Measurements from ENCODE around the gene TRNAU1AP. TPM values are rescaled to one million over a fixed set of nuclear protein-coding genes. Genes with fewer than 3 reads are reported as not detected.
"Not testable (repeated sequence)": the region's sequence is repeated elsewhere in the genome, so short reads cannot be mapped to it uniquely, and the experiment has no call there.

The TRNAU1AP gene
- total RNA-seq, 4 donors from 2014 or later: 4.1 to 25.4 (median 12.4) TPM

DNA sequence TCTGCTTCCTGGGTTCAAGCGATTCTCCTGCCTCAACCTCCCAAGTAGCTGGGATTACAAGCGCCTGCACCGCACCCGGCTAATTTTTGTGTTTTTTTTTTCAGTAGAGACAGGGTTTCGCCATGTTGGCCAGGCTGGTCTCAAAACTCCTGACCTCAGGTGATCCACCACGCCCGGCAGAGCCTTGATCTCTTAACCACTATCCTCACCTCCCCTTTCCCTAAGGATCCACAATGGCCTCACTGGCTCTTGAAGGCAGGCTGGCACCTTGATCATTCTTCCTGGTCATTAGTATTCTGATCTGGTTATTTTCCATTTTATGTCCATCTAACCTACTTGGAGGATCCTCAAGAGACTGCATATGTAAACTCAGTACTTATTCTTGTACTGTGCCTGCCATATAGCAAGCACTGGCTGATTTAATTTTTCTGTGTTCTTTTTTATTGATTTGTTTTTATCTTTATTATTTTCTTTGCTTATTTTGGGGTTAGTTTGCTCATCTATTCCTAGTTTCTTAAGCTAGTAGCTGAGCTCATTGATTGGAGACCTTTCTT lies 40.8 kb upstream of the TRNAU1AP start:
- no peak overlapping the region for H3K4me3 ChIP-seq
- peak overlapping the region in 3 of 4 donors; percentile 12 to 20 (median 18) for H3K27ac ChIP-seq
- H3K9me3 ChIP-seq: no peaks in the 10 kb centered on the region
- DNase-seq: no peak
- in situ Hi-C loops (cut with MboI; ENCODE audit: low pct_ligation_motif_present in 1 of 4, low pct_unique_long_range_greater_than_20kb in 1 of 4, low sequenced_read_pairs in 3 of 4) (loop anchor here in 3 of 4 donors (10.0 to 25.0 kb wide), 4 partner anchors 93 to 375 kb away; partner anchors contain the start of genes ATP5IF1 (in 1 of the 3) and DNAJC8 (in 1 of the 3)), intact Hi-C loops (cut with DNase I; ENCODE audit: low total_unique reads) (loop anchor here (10.0 kb wide), 1 partner anchor 93 kb away; no protein-coding TSS in a partner anchor)
- peaks cover 0 to 43% (median 18%) of the 10 kb centered on the region in 4 donors for H3K36me3 ChIP-seq
- peaks cover 25 to 48% (median 38%) of the 10 kb centered on the region in 4 donors for H3K4me1 ChIP-seq
- TF ChIP-seq, protein P1, sequence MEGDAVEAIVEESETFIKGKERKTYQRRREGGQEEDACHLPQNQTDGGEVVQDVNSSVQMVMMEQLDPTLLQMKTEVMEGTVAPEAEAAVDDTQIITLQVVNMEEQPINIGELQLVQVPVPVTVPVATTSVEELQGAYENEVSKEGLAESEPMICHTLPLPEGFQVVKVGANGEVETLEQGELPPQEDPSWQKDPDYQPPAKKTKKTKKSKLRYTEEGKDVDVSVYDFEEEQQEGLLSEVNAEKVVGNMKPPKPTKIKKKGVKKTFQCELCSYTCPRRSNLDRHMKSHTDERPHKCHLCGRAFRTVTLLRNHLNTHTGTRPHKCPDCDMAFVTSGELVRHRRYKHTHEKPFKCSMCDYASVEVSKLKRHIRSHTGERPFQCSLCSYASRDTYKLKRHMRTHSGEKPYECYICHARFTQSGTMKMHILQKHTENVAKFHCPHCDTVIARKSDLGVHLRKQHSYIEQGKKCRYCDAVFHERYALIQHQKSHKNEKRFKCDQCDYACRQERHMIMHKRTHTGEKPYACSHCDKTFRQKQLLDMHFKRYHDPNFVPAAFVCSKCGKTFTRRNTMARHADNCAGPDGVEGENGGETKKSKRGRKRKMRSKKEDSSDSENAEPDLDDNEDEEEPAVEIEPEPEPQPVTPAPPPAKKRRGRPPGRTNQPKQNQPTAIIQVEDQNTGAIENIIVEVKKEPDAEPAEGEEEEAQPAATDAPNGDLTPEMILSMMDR (IDR thresholded peaks at IDR 0.05): no peak
- TF ChIP-seq POLR2AphosphoS5 (IDR thresholded peaks at IDR 0.05) (no peak), POLR2A (IDR thresholded peaks at IDR 0.05) (no peak), EP300 (IDR thresholded peaks at IDR 0.05; ENCODE audit: low read depth) (no peak)
- 82% methylated on average over 7 of the region's 7 CpGs; no CpG with 5 or more reads in 1 of the 2 donors for WGBS, 2 donors (ENCODE audit: low coverage in 1 of 2)
- H3K27me3 ChIP-seq: no peaks in the 10 kb centered on the region

DNA sequence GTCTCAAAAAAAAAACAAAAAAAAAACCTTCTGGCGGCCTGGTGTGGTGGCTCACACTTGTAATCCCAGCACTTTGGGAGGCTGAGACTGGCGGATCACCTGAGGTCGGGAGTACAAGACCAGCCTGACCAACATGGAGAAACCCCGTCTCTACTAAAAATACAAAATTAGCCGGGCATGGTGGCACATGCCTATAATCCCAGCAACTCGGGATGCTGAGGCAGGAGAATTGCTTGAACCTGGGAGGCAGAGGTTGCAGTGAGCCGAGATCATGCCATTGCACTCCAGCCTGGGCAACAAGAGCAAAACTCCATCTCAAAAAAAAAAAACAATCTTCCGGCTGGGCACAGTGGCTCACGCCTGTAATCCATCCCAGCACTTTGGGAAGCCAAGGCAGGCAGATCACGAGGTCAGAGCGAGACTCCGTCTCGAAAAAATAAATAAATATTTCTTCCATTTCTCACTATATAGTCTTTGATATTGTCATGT lies 38.4 kb upstream of the TRNAU1AP start:
- Histone ChIP-seq H3K4me1 (peaks cover 12 to 40% (median 26%) of the 10 kb centered on the region in 4 donors), H3K36me3 (peaks cover 0 to 31% (median 11%) of the 10 kb centered on the region in 4 donors)
- H3K9me3 ChIP-seq, H3K27ac ChIP-seq, DNase-seq, H3K4me3 ChIP-seq, H3K27me3 ChIP-seq: not testable (repeated sequence)
- intact Hi-C loops (cut with DNase I; ENCODE audit: low total_unique reads): loop anchor here (10.0 kb wide), 1 partner anchor 90 kb away; no protein-coding TSS in a partner anchor
- 82% methylated on average over 13 of the region's 13 CpGs; no CpG with 5 or more reads in 1 of the 2 donors for WGBS, 2 donors (ENCODE audit: low coverage in 1 of 2)
- in situ Hi-C loops (cut with MboI; ENCODE audit: low pct_ligation_motif_present in 1 of 4, low pct_unique_long_range_greater_than_20kb in 1 of 4, low sequenced_read_pairs in 3 of 4): loop anchor here in 3 of 4 donors (10.0 to 25.0 kb wide), 4 partner anchors 90 to 373 kb away; partner anchors contain the start of genes ATP5IF1 (in 1 of the 3) and DNAJC8 (in 1 of the 3)

DNA sequence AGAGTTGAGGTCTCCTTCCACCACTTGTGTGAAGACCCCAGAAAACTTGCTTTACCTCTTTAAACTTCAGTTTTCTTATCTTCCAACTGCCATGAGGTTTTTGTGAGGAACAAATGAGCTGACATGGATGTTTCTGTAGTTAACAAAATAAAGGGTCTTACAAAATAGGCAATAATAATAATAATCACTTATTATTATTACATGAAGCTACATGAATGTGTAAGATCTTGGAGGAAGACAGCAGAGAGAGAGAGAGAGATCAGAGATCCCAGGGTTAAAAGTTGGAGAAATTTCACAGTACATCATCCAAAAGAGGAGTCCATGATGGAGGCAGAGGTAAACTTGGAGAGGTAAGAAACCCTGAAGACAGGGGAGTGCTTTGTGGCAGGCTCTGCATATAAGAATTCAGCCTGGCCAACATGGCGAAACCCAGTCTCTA lies 36.3 kb upstream of the TRNAU1AP start:
- Histone ChIP-seq H3K9me3 (no peaks in the 10 kb centered on the region), H3K27ac (peak overlapping the region in 2 of 4 donors; percentile 5 to 94), H3K36me3 (peaks cover 0 to 12% (median 4%) of the 10 kb centered on the region in 4 donors), H3K27me3 (no peaks in the 10 kb centered on the region), H3K4me3 (no peak overlapping the region), H3K4me1 (peaks cover 10 to 24% (median 12%) of the 10 kb centered on the region in 4 donors)
- intact Hi-C loops (cut with DNase I; ENCODE audit: low total_unique reads): loop anchor here (10.0 kb wide), 1 partner anchor 88 kb away; no protein-coding TSS in a partner anchor
- TF ChIP-seq POLR2AphosphoS5 (IDR thresholded peaks at IDR 0.05): no peak
- TF ChIP-seq EP300 (IDR thresholded peaks at IDR 0.05; ENCODE audit: low read depth): no peak
- TF ChIP-seq POLR2A (IDR thresholded peaks at IDR 0.05): no peak
- TF ChIP-seq, protein P1 (IDR thresholded peaks at IDR 0.05): no peak
- 80 to 100% methylated on average over 1 of the region's 1 CpG for WGBS, 2 donors (ENCODE audit: low coverage in 1 of 2)
- no peak for DNase-seq
- in situ Hi-C loops (cut with MboI; ENCODE audit: low pct_ligation_motif_present in 1 of 4, low pct_unique_long_range_greater_than_20kb in 1 of 4, low sequenced_read_pairs in 3 of 4): loop anchor here in 3 of 4 donors (5.0 to 25.0 kb wide), 5 partner anchors 86 to 371 kb away; partner anchors contain the start of genes ATP5IF1 (in 1 of the 3) and DNAJC8 (in 1 of the 3)

DNA sequence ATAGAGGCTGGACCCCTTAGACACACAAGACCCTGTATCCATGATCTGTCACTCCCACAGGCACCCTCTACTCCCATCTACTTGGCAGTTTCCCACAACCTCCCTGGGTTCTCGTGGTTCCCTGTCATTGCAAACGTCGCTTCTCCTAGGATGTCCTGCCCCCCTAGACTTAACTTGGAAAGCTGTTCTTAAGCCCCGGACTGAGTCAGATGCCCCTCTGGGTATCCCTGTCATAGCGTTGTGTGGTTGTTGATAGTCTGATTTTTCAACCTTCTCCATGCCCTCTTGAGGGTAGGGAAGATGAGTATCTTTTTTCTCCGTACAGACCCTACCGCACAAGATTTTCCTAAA lies 35.3 kb upstream of the TRNAU1AP start:
- no peak for TF ChIP-seq EP300 (IDR thresholded peaks at IDR 0.05; ENCODE audit: low read depth)
- TF ChIP-seq POLR2AphosphoS5 (IDR thresholded peaks at IDR 0.05): no peak
- no peak for TF ChIP-seq POLR2A (IDR thresholded peaks at IDR 0.05)
- TF ChIP-seq, protein P1 (IDR thresholded peaks at IDR 0.05): no peak
- WGBS, 2 donors (ENCODE audit: low coverage in 1 of 2): 11 to 30% methylated on average over 4 to 7 of the region's 7 CpGs
- Histone ChIP-seq H3K4me1 (peaks cover 6 to 16% (median 11%) of the 10 kb centered on the region in 4 donors), H3K9me3 (no peaks in the 10 kb centered on the region), H3K27me3 (no peaks in the 10 kb centered on the region), H3K4me3 (peak overlapping the region in 3 of 4 donors; percentile 64 to 79 (median 76)), H3K27ac (peak overlapping the region; percentile 87 to 95 (median 94)), H3K36me3 (peaks cover 0 to 8% (median 2%) of the 10 kb centered on the region in 4 donors)
- intact Hi-C loops (cut with DNase I; ENCODE audit: low total_unique reads) (loop anchor here (10.0 kb wide), 1 partner anchor 87 kb away; no protein-coding TSS in a partner anchor), in situ Hi-C loops (cut with MboI; ENCODE audit: low pct_ligation_motif_present in 1 of 4, low pct_unique_long_range_greater_than_20kb in 1 of 4, low sequenced_read_pairs in 3 of 4) (loop anchor here in 3 of 4 donors (5.0 to 25.0 kb wide), 5 partner anchors 85 to 370 kb away; partner anchors contain the start of genes ATP5IF1 (in 1 of the 3) and DNAJC8 (in 1 of the 3))
- no peak for DNase-seq

All from transverse colon (tissue), 4 donors.